Common myeloid progenitor, CD34-positive (primary cell): ENCODE results near the gene ZP2. TPM values are rescaled to one million over a fixed set of nuclear protein-coding genes. Genes with fewer than 3 reads are reported as not detected.
"Not testable (repeated sequence)": the region's sequence is repeated elsewhere in the genome, so short reads cannot be mapped to it uniquely, and the experiment has no call there.

Experiments
- CTCF ChIA-PET: fragments of 350-600 bp; sonication (Branson Sonifier 250); formaldehyde crosslinking; loops from one replicate; lab custom pipeline; 2021; ENCODE audit warnings: antibody characterized with exemption; lab: Charles Lee
- POLR2A ChIA-PET: fragments of 350-600 bp; sonication (Branson Sonifier 250); formaldehyde crosslinking; loops from one replicate; lab custom pipeline; 2021; ENCODE audit warnings: antibody characterized with exemption; lab: Charles Lee
- DNase-seq, 3 donors: peaks; one replicate each; pipeline versions ENCODE4 v3.0.0 to v3.0.0-alpha.2; 2013
- H3K27ac ChIP-seq, 2 experiments: 1 replicate in 1 of 2; 2 replicates in 1 of 2; pipeline ENCODE4 v1.7.0; 2013; ENCODE audit warnings: inconsistent platforms in 2 of 2, low read length in 2 of 2, mild to moderate bottlenecking in 2 of 2, low read depth in 1 of 2, moderate library complexity in 1 of 2; ENCODE audit not compliant: severe bottlenecking in 2 of 2, insufficient read depth in 1 of 2, poor library complexity in 1 of 2
- H3K27me3 ChIP-seq, 5 experiments: replicated peaks in 2 of 5; 1 replicate in 3 of 5; 2 replicates in 2 of 5; pipeline versions ENCODE4 v1.6.1 to v1.7.0; 2013; ENCODE audit warnings: low read length in 4 of 5, mild to moderate bottlenecking in 2 of 5, moderate library complexity in 2 of 5, inconsistent platforms in 1 of 5; ENCODE audit not compliant: insufficient read depth in 5 of 5, control insufficient read depth in 4 of 5
- H3K36me3 ChIP-seq, 4 experiments: 1 replicate in 2 of 4; 2 replicates in 2 of 4; pipeline versions ENCODE4 v1.6.1 to v1.7.0; 2013; ENCODE audit warnings: low read length in 3 of 4, control low read depth in 1 of 4, mild to moderate bottlenecking in 1 of 4; ENCODE audit not compliant: control insufficient read depth in 4 of 4, insufficient read depth in 4 of 4
- H3K4me1 ChIP-seq, 4 experiments: 1 replicate in 3 of 4; 2 replicates in 1 of 4; pipeline versions ENCODE4 v1.6.1 to v1.7.1; 2013; ENCODE audit warnings: low read length in 3 of 4, mild to moderate bottlenecking in 3 of 4, control low read depth in 1 of 4, inconsistent platforms in 1 of 4, moderate library complexity in 1 of 4; ENCODE audit not compliant: control insufficient read depth in 4 of 4, insufficient read depth in 4 of 4; ENCODE audit errors: control extremely low read depth in 1 of 4
- H3K4me3 ChIP-seq, 7 experiments: 1 replicate in 4 of 7; 2 replicates in 3 of 7; pipeline versions ENCODE4 v1.5.1 to v1.7.0; 2013; ENCODE audit warnings: mild to moderate bottlenecking in 7 of 7, low read length in 6 of 7, moderate library complexity in 6 of 7, inconsistent platforms in 2 of 7, low read depth in 2 of 7, control low read depth in 1 of 7; ENCODE audit not compliant: insufficient read depth in 4 of 7, control insufficient read depth in 1 of 7; ENCODE audit errors: extremely low read depth in 1 of 7
- H3K9me3 ChIP-seq, 5 experiments: 1 replicate in 4 of 5; 2 replicates in 1 of 5; pipeline versions ENCODE4 v1.6.1 to v1.7.1; 2013; ENCODE audit warnings: low read length in 4 of 5, mild to moderate bottlenecking in 2 of 5, inconsistent platforms in 1 of 5, low read depth in 1 of 5, moderate library complexity in 1 of 5; ENCODE audit not compliant: control insufficient read depth in 4 of 5, insufficient read depth in 2 of 5; ENCODE audit errors: control extremely low read depth in 1 of 5
- WGBS: methylation state at CpG from one replicate; pipeline ENCODE4 v1.1.5; 2013; ENCODE audit not compliant: insufficient coverage; 5-methylcytosine and 5-hydroxymethylcytosine counted together
- polyA plus RNA-seq: library from polyadenylated mRNA; unstranded; fragments of 120-200 nt; gene quantifications from one replicate; pipeline ENCODE4 v1.2.1, GENCODE V29; 2013

ZP2 gene
- polyA plus RNA-seq, result not detected

- H3K27ac ChIP-seq, result no peak within 1 kb of the TSS
- peaks cover 0 to 4% (median 0%) of the 10 kb centered on the region in 4 experiments for H3K4me1 ChIP-seq
- H3K27me3 ChIP-seq, result peaks cover 0 to 10% (median 4%) of the 10 kb centered on the region in 5 experiments
- WGBS, result 3% methylated on average over 3 of the region's 5 CpGs
- H3K9me3 ChIP-seq, result no peaks in the 10 kb centered on the region
- DNase-seq, result no peak
- ChIA-PET CTCF (no interaction called here), POLR2A (no interaction called here)
- no peaks in the 10 kb centered on the region for H3K36me3 ChIP-seq
- no peak within 1 kb of the TSS for H3K4me3 ChIP-seq
Observed at GRCh38 chr16:21211486-21211885, at the start of gene ZP2. ZP2 (minus strand) TSS chr16:21211574; CDS start chr16:21211547, 27 bp downstream.

- WGBS, result 90% methylated on average over 2 of the region's 4 CpGs
- no peaks in the 10 kb centered on the region for H3K9me3 ChIP-seq
- H3K4me3 ChIP-seq, result no peak overlapping the region
- POLR2A ChIA-PET, result no interaction called here
- H3K27me3 ChIP-seq, result peaks cover 0 to 15% (median 0%) of the 10 kb centered on the region in 5 experiments
- CTCF ChIA-PET, result interaction anchor here (1.6 kb wide), 1 partner anchor 18 kb away, joined by 3 read pairs; no protein-coding TSS in a partner anchor
- H3K4me1 ChIP-seq, result peaks cover 0 to 3% (median 0%) of the 10 kb centered on the region in 4 experiments
- DNase-seq, result no peak
- H3K27ac ChIP-seq, result no peak overlapping the region
- H3K36me3 ChIP-seq, result no peaks in the 10 kb centered on the region
Observed at GRCh38 chr16:21257284-21257683, 45.9 kb upstream of the ZP2 start.

GRCh38 chr16:21256636-21257035 is 45.3 kb upstream of the ZP2 start:
- H3K4me1 ChIP-seq, result no peaks in the 10 kb centered on the region
- no peak overlapping the region for H3K27ac ChIP-seq
- no peak for DNase-seq
- no CpG with 5 or more reads among the region's 2 CpGs for WGBS
- ChIA-PET CTCF (interaction anchor here (1.6 kb wide), 1 partner anchor 19 kb away, joined by 3 read pairs; no protein-coding TSS in a partner anchor), POLR2A (no interaction called here)
- no peaks in the 10 kb centered on the region for H3K9me3 ChIP-seq
- H3K27me3 ChIP-seq, result peaks cover 0 to 12% (median 0%) of the 10 kb centered on the region in 5 experiments
- no peaks in the 10 kb centered on the region for H3K36me3 ChIP-seq
- H3K4me3 ChIP-seq, result no peak overlapping the region

GRCh38 chr16:21253470-21253869 is 42.1 kb upstream of the ZP2 start:
- ChIA-PET POLR2A (no interaction called here), CTCF (no interaction called here)
- Histone ChIP-seq H3K36me3 (no peaks in the 10 kb centered on the region), H3K27ac (no peak overlapping the region), H3K9me3 (peaks cover 0 to 3% (median 0%) of the 10 kb centered on the region in 5 experiments), H3K4me1 (no peaks in the 10 kb centered on the region), H3K4me3 (no peak overlapping the region), H3K27me3 (peaks cover 0 to 6% (median 4%) of the 10 kb centered on the region in 5 experiments)
- WGBS, result no CpG with 5 or more reads among the region's 3 CpGs
- no peak for DNase-seq

- H3K27me3 ChIP-seq, result peaks cover 0 to 4% (median 3%) of the 10 kb centered on the region in 5 experiments
- ChIA-PET CTCF (no interaction called here), POLR2A (no interaction called here)
- H3K36me3 ChIP-seq, result no peaks in the 10 kb centered on the region
- DNase-seq, result no peak
- H3K27ac ChIP-seq, result no peak overlapping the region
- 80% methylated on average over 10 of the region's 15 CpGs for WGBS
- no peak overlapping the region for H3K4me3 ChIP-seq
- no peaks in the 10 kb centered on the region for H3K4me1 ChIP-seq
- peaks cover 0 to 3% (median 0%) of the 10 kb centered on the region in 5 experiments for H3K9me3 ChIP-seq
Observed at GRCh38 chr16:21250072-21250923, 38.9 kb upstream of the ZP2 start.

GRCh38 chr16:21248179-21248578 is 36.8 kb upstream of the ZP2 start:
- H3K4me1 ChIP-seq, H3K27ac ChIP-seq, H3K9me3 ChIP-seq, DNase-seq, H3K4me3 ChIP-seq, H3K36me3 ChIP-seq, POLR2A ChIA-PET, H3K27me3 ChIP-seq, CTCF ChIA-PET: not testable (repeated sequence)
- 100% methylated on average over 2 of the region's 4 CpGs for WGBS

- WGBS, result 100% methylated on average over 2 of the region's 7 CpGs
- POLR2A ChIA-PET, result no interaction called here
Observed at GRCh38 chr16:21244518-21245215, 33.3 kb upstream of the ZP2 start.

More at GRCh38 chr16:21244518-21245215, 33.3 kb upstream of the ZP2 start:
- Histone ChIP-seq H3K4me1 (no peaks in the 10 kb centered on the region), H3K9me3 (peaks cover 0 to 2% (median 0%) of the 10 kb centered on the region in 5 experiments), H3K27me3 (peaks cover 0 to 6% (median 1%) of the 10 kb centered on the region in 5 experiments), H3K4me3 (no peak overlapping the region), H3K27ac (no peak overlapping the region), H3K36me3 (no peaks in the 10 kb centered on the region)
- DNase-seq, result no peak
- CTCF ChIA-PET, result no interaction called here
